Measurements from ENCODE around the gene PITPNM3. TPM values are rescaled to one million over a fixed set of nuclear protein-coding genes. Genes with fewer than 3 reads are reported as not detected.
"Not testable (repeated sequence)": the region's sequence is repeated elsewhere in the genome, so short reads cannot be mapped to it uniquely, and the experiment has no call there.

The PITPNM3 gene
- total and polyA plus RNA-seq, 2 experiments from 2014 or later = 1.5 to 2.0 TPM

DNA sequence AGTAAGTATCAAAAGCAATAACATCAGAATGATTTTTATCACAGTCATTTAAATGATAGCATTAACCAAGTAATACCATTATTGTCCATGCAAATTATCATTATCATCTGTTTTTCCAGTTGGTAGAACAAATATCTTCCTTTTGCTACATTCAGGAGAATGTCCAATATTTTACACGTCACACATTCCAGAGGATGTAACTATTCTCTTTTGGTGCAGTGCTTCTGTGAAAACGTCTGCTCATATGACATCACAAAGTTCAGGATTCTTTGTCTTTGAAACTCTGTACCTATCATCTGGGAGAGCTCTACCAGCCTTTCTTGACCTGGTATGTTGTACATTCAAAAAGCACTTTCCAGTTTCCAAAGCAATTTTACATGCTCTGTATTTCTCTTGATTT, 40.2 kb upstream of the PITPNM3 start:
- TF ChIP-seq EZH2 (IDR thresholded peaks at IDR 0.05; ENCODE audit: borderline replicate concordance) (no peak), EZH2phosphoT487 (IDR thresholded peaks at IDR 0.05; ENCODE audit: low read depth, severe bottlenecking, unreplicated experiment) (no peak)
- TF ChIP-seq, protein P1, sequence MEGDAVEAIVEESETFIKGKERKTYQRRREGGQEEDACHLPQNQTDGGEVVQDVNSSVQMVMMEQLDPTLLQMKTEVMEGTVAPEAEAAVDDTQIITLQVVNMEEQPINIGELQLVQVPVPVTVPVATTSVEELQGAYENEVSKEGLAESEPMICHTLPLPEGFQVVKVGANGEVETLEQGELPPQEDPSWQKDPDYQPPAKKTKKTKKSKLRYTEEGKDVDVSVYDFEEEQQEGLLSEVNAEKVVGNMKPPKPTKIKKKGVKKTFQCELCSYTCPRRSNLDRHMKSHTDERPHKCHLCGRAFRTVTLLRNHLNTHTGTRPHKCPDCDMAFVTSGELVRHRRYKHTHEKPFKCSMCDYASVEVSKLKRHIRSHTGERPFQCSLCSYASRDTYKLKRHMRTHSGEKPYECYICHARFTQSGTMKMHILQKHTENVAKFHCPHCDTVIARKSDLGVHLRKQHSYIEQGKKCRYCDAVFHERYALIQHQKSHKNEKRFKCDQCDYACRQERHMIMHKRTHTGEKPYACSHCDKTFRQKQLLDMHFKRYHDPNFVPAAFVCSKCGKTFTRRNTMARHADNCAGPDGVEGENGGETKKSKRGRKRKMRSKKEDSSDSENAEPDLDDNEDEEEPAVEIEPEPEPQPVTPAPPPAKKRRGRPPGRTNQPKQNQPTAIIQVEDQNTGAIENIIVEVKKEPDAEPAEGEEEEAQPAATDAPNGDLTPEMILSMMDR (IDR thresholded peaks at IDR 0.05; ENCODE audit: poor library complexity) = no peak
- Histone ChIP-seq H3K4me3 (no peak overlapping the region), H3K27ac (no peak overlapping the region), H3K4me2 (no peak overlapping the region), H3K27me3 (no peaks in the 10 kb centered on the region), H3K4me1 (ENCODE audit: insufficient read depth) (peaks cover 11% of the 10 kb centered on the region), H3K9me2 (replicated peaks; ENCODE audit: insufficient read depth) (no peaks in the 10 kb centered on the region), H2AFZ (no peak overlapping the region), H3K36me3 (replicated peaks; ENCODE audit: insufficient read depth, low read depth) (no peaks in the 10 kb centered on the region), H4K20me1 (ENCODE audit: insufficient read depth, poor library complexity, severe bottlenecking) (no peaks in the 10 kb centered on the region), H3K79me2 (no peaks in the 10 kb centered on the region), H3K9me3 (ENCODE audit: low read depth) (no peaks in the 10 kb centered on the region)
- no peak for DNase-seq (ENCODE audit: low spot score)
- WGBS (ENCODE audit: low lambda C conversion rate, missing lambda C conversion rate) = 83% methylated on average over 2 of the region's 2 CpGs

DNA sequence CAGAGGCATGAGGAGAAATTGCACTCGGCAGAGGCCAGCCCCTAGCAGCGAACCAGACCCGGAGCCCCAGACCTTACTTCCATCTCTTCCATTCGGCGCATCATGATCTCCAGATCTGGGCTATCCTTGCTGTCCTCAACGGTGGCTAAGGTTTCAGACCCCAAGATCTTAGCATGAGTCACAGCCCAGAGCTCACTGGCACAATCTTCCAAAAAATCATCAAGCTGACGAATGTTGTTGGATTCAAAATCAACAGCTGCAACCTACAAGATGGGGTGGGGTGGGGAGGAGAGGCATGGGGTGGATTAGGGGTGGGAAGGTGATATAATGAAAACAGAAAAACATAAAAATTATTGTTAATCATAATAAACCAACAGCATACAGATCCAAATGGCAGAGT, 39.7 kb upstream of the PITPNM3 start:
- Histone ChIP-seq H3K4me1 (ENCODE audit: insufficient read depth) (peaks cover 13% of the 10 kb centered on the region), H3K9me3 (ENCODE audit: low read depth) (no peaks in the 10 kb centered on the region), H3K9me2 (replicated peaks; ENCODE audit: insufficient read depth) (no peaks in the 10 kb centered on the region), H2AFZ (no peak overlapping the region), H3K36me3 (replicated peaks; ENCODE audit: insufficient read depth, low read depth) (no peaks in the 10 kb centered on the region), H3K27ac (no peak overlapping the region), H4K20me1 (ENCODE audit: insufficient read depth, poor library complexity, severe bottlenecking) (no peaks in the 10 kb centered on the region), H3K27me3 (no peaks in the 10 kb centered on the region), H3K79me2 (no peaks in the 10 kb centered on the region), H3K4me3 (no peak overlapping the region), H3K4me2 (no peak overlapping the region)
- WGBS (ENCODE audit: low lambda C conversion rate, missing lambda C conversion rate) = 95% methylated on average over 7 of the region's 7 CpGs
- TF ChIP-seq, protein P1 (IDR thresholded peaks at IDR 0.05; ENCODE audit: poor library complexity) = no peak
- TF ChIP-seq EZH2 (IDR thresholded peaks at IDR 0.05; ENCODE audit: borderline replicate concordance) = no peak
- TF ChIP-seq EZH2phosphoT487 (IDR thresholded peaks at IDR 0.05; ENCODE audit: low read depth, severe bottlenecking, unreplicated experiment) = no peak
- no peak for DNase-seq (ENCODE audit: low spot score)

DNA sequence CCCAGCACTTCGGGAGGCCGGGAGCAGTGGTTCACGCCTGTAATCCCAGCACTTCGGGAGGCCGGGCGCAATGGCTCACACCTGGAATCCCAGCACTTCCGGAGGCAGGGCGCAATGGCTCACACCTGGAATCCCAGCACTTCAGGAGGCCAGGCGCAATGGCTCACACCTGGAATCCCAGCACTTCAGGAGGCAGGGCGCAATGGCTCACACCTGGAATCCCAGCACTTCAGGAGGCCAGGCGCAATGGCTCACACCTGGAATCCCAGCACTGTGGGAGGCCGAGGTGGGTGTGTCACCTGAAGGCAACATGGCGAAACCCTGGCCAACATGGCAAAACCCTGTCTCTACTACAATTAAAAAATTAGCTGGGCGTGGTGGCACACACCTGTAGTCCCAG, 37.0 kb upstream of the PITPNM3 start:
- not testable (repeated sequence) for H3K9me3 ChIP-seq (ENCODE audit: low read depth); H3K36me3 ChIP-seq (replicated peaks; ENCODE audit: insufficient read depth, low read depth); H3K27me3 ChIP-seq; H4K20me1 ChIP-seq (ENCODE audit: insufficient read depth, poor library complexity, severe bottlenecking); H3K4me3 ChIP-seq; H3K9me2 ChIP-seq (replicated peaks; ENCODE audit: insufficient read depth); DNase-seq (ENCODE audit: low spot score); H3K27ac ChIP-seq; H2AFZ ChIP-seq; H3K79me2 ChIP-seq; H3K4me2 ChIP-seq
- WGBS (ENCODE audit: low lambda C conversion rate, missing lambda C conversion rate) = 98% methylated on average over 14 of the region's 14 CpGs
- H3K4me1 ChIP-seq (ENCODE audit: insufficient read depth) = peaks cover 14% of the 10 kb centered on the region

DNA sequence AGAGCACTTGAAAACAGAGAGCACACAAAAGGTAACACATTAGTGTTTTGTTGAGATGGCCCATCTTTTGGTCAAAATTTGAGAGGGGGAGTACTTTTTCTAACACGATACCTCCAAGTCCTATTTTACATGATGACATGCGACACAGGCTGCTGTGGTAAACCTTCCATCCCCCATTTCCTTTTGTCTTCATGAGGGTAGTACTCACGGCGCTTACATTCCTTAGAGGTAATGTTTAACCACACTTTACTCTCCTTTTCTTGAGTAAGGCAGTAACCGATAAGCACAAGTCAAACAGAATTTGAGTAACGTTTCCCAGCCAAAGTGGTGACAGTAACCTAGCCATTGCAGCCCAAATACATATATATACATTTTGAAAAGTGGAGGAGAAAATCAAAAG, 35.8 kb upstream of the PITPNM3 start:
- peaks cover 14% of the 10 kb centered on the region for H3K4me1 ChIP-seq (ENCODE audit: insufficient read depth)
- peak overlapping the region; percentile 52 for H3K4me2 ChIP-seq
- 53% methylated on average over 6 of the region's 6 CpGs for WGBS (ENCODE audit: low lambda C conversion rate, missing lambda C conversion rate)
- H3K36me3 ChIP-seq (replicated peaks; ENCODE audit: insufficient read depth, low read depth) = no peaks in the 10 kb centered on the region
- H3K27me3 ChIP-seq = no peaks in the 10 kb centered on the region
- no peaks in the 10 kb centered on the region for H4K20me1 ChIP-seq (ENCODE audit: insufficient read depth, poor library complexity, severe bottlenecking)
- TF ChIP-seq, protein P1 (IDR thresholded peaks at IDR 0.05; ENCODE audit: poor library complexity) = no peak
- TF ChIP-seq EZH2phosphoT487 (IDR thresholded peaks at IDR 0.05; ENCODE audit: low read depth, severe bottlenecking, unreplicated experiment) = no peak
- no peak for TF ChIP-seq EZH2 (IDR thresholded peaks at IDR 0.05; ENCODE audit: borderline replicate concordance)
- H3K9me3 ChIP-seq (ENCODE audit: low read depth) = no peaks in the 10 kb centered on the region
- DNase-seq (ENCODE audit: low spot score) = peak; percentile 41
- no peak overlapping the region for H3K4me3 ChIP-seq
- H3K9me2 ChIP-seq (replicated peaks; ENCODE audit: insufficient read depth) = no peaks in the 10 kb centered on the region
- H3K27ac ChIP-seq = peak overlapping the region; percentile 81
- no peak overlapping the region for H2AFZ ChIP-seq
- H3K79me2 ChIP-seq = no peaks in the 10 kb centered on the region

Data from hepatocyte (in vitro differentiated cells).